IMR-90 (cell line): ENCODE data around the gene MAG.

Experiments
- CHD1 ChIP-seq: IDR thresholded peaks from 2 replicates; pipeline ENCODE4 v1.6.1; 2012; ENCODE audit warnings: low read depth, low read length, improper control_type of control experiment
- CTCF ChIP-seq: conservative IDR thresholded peaks from 2 replicates; pipeline ENCODE4 v1.5.1; 2012; ENCODE audit warnings: mild to moderate bottlenecking, low read depth, low read length, improper control_type of control experiment
- RCOR1 ChIP-seq: IDR thresholded peaks from 2 replicates; pipeline ENCODE4 v1.6.1; 2012; ENCODE audit warnings: mild to moderate bottlenecking, low read length, improper control_type of control experiment; ENCODE audit not compliant: insufficient replicate concordance

GRCh38 chr19:35306473-35307246 is 14.7 kb downstream of the MAG start:
- no peak for TF ChIP-seq CTCF
- TF ChIP-seq RCOR1 = no peak
- TF ChIP-seq CHD1 = no peak
